IMR-90 (cell line): Measurements from ENCODE around the gene SNRPD2.

Experiments used
- MXI1 ChIP-seq: IDR thresholded peaks from 2 replicates; pipeline ENCODE4 v1.6.1; 2012; ENCODE audit warnings: low read depth, mild to moderate bottlenecking, low read length, moderate library complexity, borderline replicate concordance
- POLR2A ChIP-seq: IDR thresholded peaks from 2 replicates; pipeline ENCODE4 v1.6.1; 2012; ENCODE audit warnings: mild to moderate bottlenecking, low read depth, low read length
- TF ChIP-seq, protein P1 (sequence below): conservative IDR thresholded peaks from 2 replicates; pipeline ENCODE4 v1.5.1; 2012; ENCODE audit warnings: mild to moderate bottlenecking, low read depth, low read length, improper control_type of control experiment
- TF ChIP-seq, protein P2 (sequence below): fragments of 150-350 bp; IDR thresholded peaks from 2 replicates; pipeline ENCODE4 v1.6.1; 2017; ENCODE audit warnings: mild to moderate bottlenecking, antibody characterized with exemption, low read length, low read depth

DNA sequence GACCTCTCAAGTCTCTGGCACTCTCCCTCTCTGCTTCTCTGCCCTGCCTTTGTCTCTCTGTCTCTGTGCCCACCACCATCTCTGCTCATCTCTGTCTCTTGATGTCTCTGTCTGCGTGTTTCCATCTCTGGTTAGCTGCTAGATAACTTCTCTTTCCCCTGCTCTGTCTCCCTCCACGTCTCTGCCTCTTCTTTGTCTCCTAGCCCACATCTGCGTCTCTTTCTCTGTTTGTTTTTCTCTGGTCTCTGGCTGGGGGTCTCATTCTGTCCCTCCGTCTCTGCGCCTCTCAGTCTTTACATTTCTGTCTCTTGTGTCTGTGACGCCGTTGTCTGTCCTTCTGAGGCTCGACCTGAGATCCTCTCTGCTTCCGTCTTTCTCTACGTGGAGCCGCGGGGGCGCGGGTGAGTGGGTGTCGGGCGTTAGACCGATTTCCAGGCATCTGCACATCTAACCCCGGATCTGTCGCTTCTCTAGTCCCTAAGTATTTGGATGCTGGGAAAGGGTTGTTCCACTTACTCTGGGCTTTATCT lies 23.3 kb downstream of the SNRPD2 start:
- TF ChIP-seq, protein P1, sequence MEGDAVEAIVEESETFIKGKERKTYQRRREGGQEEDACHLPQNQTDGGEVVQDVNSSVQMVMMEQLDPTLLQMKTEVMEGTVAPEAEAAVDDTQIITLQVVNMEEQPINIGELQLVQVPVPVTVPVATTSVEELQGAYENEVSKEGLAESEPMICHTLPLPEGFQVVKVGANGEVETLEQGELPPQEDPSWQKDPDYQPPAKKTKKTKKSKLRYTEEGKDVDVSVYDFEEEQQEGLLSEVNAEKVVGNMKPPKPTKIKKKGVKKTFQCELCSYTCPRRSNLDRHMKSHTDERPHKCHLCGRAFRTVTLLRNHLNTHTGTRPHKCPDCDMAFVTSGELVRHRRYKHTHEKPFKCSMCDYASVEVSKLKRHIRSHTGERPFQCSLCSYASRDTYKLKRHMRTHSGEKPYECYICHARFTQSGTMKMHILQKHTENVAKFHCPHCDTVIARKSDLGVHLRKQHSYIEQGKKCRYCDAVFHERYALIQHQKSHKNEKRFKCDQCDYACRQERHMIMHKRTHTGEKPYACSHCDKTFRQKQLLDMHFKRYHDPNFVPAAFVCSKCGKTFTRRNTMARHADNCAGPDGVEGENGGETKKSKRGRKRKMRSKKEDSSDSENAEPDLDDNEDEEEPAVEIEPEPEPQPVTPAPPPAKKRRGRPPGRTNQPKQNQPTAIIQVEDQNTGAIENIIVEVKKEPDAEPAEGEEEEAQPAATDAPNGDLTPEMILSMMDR, result no peak
- TF ChIP-seq POLR2A (no peak), MXI1 (no peak)
- TF ChIP-seq, protein P2, sequence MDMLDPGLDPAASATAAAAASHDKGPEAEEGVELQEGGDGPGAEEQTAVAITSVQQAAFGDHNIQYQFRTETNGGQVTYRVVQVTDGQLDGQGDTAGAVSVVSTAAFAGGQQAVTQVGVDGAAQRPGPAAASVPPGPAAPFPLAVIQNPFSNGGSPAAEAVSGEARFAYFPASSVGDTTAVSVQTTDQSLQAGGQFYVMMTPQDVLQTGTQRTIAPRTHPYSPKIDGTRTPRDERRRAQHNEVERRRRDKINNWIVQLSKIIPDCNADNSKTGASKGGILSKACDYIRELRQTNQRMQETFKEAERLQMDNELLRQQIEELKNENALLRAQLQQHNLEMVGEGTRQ, result no peak
